Stimulated activated CD4-positive, alpha-beta T cell treated with anti-CD3 and anti-CD28 coated beads, Interleukin-12 subunit alpha, Interleukin-12 subunit beta, amount 100 ng/mL, for 24 hours (primary cell): ENCODE measurements around the gene PDLIM4.

ENCODE experiments used
- DNase-seq, 2 experiments: peaks; one replicate each; pipeline ENCODE4 v3.0.0-alpha.2; 2020; ENCODE audit warnings: low read depth in 2 of 2

PDLIM4 gene, protein sequence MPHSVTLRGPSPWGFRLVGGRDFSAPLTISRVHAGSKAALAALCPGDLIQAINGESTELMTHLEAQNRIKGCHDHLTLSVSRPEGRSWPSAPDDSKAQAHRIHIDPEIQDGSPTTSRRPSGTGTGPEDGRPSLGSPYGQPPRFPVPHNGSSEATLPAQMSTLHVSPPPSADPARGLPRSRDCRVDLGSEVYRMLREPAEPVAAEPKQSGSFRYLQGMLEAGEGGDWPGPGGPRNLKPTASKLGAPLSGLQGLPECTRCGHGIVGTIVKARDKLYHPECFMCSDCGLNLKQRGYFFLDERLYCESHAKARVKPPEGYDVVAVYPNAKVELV

DNA sequence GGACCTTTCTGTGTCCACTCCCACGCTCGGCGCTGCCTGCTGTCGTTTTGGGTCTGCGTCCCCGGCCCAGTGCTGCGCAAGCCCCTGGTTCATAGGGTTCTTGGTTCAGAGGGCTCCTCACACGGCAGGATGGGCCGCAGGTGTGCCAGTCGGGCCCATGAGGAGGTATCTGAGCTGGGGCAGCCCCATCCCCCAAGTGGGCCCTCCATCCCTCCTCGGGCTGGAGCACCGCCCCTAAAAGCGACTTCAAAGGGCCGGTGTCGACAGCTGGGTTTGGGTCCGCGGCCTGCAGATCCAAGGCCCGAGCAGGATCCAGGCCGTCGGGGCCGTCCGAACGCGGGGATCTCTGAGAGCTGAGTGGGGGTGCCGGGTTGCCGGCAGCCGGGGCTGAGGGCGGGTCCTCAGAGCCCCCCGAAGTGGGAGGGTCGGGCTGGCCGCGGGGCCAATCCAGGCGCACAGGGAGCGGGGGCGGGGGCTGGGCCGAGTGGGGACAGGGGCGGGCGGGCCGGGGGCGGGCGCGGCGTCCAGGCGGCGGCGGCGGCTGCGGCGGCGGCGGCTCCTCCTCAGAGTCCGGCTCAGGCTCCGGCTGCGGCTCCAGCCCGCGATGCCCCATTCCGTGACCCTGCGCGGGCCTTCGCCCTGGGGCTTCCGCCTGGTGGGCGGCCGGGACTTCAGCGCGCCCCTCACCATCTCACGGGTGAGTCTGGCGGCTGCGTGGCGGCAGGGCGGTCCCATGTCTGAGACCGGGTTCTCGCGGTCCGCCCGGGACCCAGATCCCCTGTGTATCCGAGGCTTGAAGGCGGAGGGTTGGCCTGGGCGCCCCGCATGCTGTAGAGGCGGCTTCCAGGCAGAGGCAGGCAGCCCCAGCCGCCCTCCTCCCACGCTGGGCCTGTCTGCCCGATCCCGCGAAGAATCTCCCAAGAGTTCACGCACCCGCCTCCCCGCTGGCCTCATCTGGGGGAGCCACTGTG, at the start of gene PDLIM4:
Gene PDLIM4 (plus strand): TSS at position 566 of the 971 bp plus-strand sequence. CDS start 39 bp downstream, at position 605.
- DNase-seq, result no peak

DNA sequence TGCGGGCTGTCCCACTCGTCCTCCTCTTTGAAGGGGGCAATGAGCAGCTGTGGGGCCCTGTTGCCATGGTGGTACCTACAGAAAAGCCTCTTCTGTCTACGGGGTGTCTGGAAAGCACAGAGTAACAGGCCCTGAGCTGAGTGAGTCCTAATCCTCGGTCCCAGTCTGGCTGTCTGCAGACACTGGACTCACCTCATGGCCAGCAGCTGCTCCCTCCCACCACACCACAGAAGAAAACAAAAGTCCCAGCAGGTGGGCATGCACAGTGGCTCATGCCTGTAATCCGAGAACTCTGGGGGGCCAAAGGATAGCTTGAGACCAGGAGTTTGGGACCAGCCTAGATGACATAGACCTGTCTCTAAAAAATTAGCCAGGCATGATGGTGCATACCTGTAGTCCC, 49.7 kb upstream of the PDLIM4 start:
- DNase-seq, result no peak

GRCh38 chr5:132209131-132209530, 48.4 kb upstream of the PDLIM4 start:
- DNase-seq, result no peak

GRCh38 chr5:132209901-132210545, 47.5 kb upstream of the PDLIM4 start:
- DNase-seq, result no peak

- no peak for DNase-seq
Observed at GRCh38 chr5:132210944-132211343, 46.6 kb upstream of the PDLIM4 start.

- DNase-seq, result no peak
Observed at GRCh38 chr5:132211787-132212186, 45.7 kb upstream of the PDLIM4 start.

GRCh38 chr5:132213666-132214065, 43.8 kb upstream of the PDLIM4 start:
- no peak for DNase-seq

- DNase-seq, result no peak
Observed at GRCh38 chr5:132214491-132214890, 43.0 kb upstream of the PDLIM4 start.

- DNase-seq, result no peak
Observed at GRCh38 chr5:132215329-132215728, 42.2 kb upstream of the PDLIM4 start.

DNA sequence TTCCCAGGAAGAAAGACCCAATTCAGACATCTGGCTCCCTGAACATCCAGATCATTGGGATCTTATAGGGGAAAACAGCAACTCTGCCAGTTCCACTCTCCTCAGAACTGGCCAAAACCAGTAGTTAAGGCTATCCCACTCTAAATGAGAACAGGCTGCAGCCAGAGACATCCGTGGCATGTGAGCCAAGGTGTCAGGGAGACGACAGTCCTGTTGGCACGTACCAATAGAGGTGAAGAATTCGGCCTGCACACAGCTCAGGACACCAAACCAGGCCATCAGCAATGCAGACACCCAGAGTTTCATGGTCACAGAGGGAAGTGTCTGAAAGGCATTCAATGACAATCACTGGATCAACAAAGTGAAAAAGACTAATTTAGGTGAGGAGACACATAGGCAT, 39.2 kb upstream of the PDLIM4 start:
- no peak for DNase-seq

DNA sequence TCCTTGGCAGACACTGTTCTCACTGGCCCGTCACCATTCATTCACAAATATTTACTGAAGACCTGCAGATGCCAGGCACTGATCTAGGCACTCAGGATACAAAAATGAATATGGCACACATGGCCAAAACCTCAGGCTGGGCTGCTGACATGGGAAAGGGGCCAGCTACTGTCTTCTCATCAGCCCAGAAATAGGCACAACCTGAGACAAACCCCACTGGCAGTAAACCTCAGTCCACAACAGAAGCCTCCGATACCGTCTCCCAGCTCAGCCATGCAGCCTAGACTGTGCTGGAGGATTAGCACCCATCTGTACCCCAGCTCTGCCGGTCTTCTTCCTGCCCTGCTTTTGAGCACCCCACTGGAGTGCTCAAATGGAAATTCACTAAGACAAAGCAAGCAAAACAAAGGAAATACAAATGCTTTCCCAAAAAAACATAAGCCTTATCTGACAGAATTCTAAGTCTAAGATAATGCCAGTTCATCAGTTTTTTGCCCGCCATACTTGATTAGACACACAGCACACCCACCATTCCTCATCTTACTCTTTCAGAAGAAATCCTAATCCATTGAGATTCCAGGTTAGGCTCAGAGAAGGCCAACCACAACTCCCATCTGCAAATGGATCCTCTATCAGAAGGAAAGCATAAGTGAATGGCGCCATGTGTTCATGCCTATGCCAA, 38.1 kb upstream of the PDLIM4 start:
- no peak for DNase-seq

DNA sequence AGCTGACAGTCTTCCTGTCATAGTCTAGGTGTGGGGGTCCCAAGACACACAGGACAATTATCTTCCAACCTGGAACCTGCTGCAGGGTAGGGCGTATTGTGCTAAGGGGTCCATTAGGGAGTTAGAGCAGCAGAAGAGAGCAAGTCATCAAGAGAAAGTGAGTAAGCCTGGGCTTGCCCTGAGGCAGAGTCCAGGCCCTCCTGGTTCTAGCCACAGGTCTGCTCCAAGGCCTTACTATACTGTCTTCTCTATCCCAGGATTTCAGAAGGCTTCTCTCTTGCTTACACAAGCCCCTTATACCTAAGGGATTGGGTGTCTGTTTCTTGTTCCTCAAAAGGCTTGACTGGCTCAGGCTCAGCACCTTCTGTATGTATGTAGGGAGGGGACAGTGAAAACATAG, 37.5 kb upstream of the PDLIM4 start:
- DNase-seq, result no peak

- DNase-seq, result no peak
Observed at GRCh38 chr5:132220491-132220890, 37.0 kb upstream of the PDLIM4 start.

DNA sequence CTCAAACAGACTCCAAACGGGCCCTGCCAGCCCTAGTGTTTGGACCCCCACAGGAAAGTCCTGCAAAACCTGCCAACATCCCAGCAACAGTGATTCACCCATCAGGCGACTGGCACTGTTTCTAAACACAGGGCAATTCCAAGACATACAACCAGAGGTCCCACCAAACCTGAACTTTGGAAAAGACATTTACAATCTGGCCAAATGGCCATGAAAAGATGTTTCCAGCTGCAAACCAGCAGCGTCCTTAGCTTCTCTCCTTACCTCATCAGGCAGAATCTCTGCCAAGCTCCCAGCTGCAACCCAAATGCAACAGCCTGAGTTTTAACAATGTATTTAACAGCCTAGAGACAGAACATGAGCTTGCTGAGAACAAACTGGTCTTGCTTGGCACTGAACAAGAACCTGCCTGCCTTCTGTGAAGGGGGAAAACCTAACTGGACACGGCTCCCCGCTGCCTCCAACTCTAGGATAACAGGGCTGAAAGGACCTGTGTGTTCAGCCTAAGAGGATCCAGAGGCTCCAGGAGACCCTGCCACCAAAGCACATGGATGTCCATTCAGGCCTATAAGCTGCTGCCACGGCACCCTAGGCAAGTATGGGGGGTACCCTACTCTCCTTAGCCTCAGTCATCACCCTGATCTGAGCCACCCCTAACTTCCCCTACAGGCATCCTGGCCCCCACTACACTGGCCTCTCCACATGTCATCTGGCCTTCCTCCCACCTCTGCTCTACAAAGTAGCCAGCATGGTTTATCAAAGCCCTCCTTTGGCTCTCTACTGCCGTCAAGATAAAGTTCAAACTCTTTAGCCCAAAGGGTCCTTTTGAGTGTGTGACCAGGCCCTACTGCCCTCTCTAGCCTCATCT, 35.5 kb upstream of the PDLIM4 start:
- DNase-seq, result no peak

- no peak for DNase-seq
Observed at GRCh38 chr5:132222649-132223038, 34.9 kb upstream of the PDLIM4 start.

DNA sequence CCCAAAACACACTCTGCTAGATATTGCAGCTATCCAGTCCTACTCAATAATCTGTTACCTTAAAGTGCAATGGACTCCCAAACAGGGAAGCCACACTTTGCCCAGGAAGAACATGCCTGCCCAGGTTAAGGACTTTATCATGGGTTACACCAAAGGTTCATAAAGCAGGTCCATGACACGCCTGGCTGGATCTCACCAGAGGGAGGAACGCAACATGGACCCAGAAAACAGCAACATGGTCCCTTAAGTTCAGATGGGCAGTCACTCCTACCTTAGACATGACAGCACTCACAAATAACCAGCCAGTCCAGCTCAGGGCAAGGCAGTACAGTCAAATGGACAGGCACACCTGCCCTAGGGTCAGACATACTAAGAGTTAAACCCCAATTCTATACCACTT, 33.6 kb upstream of the PDLIM4 start:
- DNase-seq, result no peak

- DNase-seq, result no peak
Observed at GRCh38 chr5:132224716-132225115, 32.8 kb upstream of the PDLIM4 start.

GRCh38 chr5:132225165-132226032, 32.1 kb upstream of the PDLIM4 start:
- DNase-seq, result peak in 1 of 2 experiments; percentile 26

GRCh38 chr5:132226516-132227234, 30.8 kb upstream of the PDLIM4 start:
- no peak for DNase-seq
